Activated naive CD8-positive, alpha-beta T cell treated with anti-CD3 and anti-CD28 coated beads for 36 hours (primary cell): ENCODE measurements around the gene RBMS1. TPM values are rescaled to one million over a fixed set of nuclear protein-coding genes. Genes with fewer than 3 reads are reported as not detected.

Experiments used
- DNase-seq: peaks from one replicate; pipeline ENCODE4 v3.0.0; 2021
- H3K27ac Mint-ChIP-seq: one replicate; pipeline ENCODE4 v1.8.0; 2022; ENCODE audit warnings: mild to moderate bottlenecking, moderate library complexity, mixed read lengths
- H3K27me3 Mint-ChIP-seq: one replicate; pipeline ENCODE4 v1.8.0; 2022; ENCODE audit warnings: mild to moderate bottlenecking, mixed read lengths
- H3K36me3 Mint-ChIP-seq: one replicate; pipeline ENCODE4 v1.8.0; 2021; ENCODE audit warnings: mild to moderate bottlenecking, mixed read lengths
- H3K4me1 Mint-ChIP-seq: one replicate; pipeline ENCODE4 v1.8.0; 2021; ENCODE audit warnings: mixed read lengths
- H3K4me3 Mint-ChIP-seq: one replicate; pipeline ENCODE4 v1.8.0; 2022; ENCODE audit warnings: mild to moderate bottlenecking, moderate library complexity, mixed read lengths
- H3K9me3 Mint-ChIP-seq: one replicate; pipeline ENCODE4 v1.8.0; 2022; ENCODE audit warnings: mixed read lengths
- total RNA-seq, 2 experiments: library from RNA; stranded (reverse); gene quantifications; one replicate each; pipeline ENCODE4 v1.2.3, GENCODE V29; 2021

Gene RBMS1
- total RNA-seq, 2 experiments from 2014 or later, result 39.3 to 39.9 TPM

- H3K4me3 Mint-ChIP-seq, result no peak overlapping the region
- no peak overlapping the region for H3K27ac Mint-ChIP-seq
- H3K27me3 Mint-ChIP-seq, result no peaks in the 10 kb centered on the region
- no peak for DNase-seq
- no peaks in the 10 kb centered on the region for H3K9me3 Mint-ChIP-seq
- peaks cover 63% of the 10 kb centered on the region for H3K4me1 Mint-ChIP-seq
- peaks cover 10% of the 10 kb centered on the region for H3K36me3 Mint-ChIP-seq
Measured at GRCh38 chr2:160381425-160381951, 112.1 kb downstream of the RBMS1 start.

DNA sequence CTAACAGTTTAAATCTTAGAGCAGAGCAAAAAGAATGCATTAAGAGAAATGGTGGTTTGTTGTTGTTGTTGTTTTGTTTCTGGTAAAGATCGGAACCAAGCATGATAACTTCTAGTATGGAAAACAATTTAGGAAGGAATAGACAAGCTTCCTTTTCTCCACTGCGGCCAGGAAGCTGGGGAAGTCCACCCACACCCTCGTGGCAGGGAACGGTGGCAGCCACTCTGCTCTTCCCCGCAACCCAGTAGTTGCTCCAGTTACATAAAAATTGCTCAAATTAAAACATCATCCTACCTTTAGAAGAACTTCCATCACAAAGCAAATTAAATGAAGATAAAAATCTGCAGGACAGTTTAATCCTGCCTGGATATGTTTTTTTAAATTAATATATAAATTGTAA is 113.0 kb downstream of the RBMS1 start:
- Mint-ChIP-seq H3K4me3 (no peak overlapping the region), H3K9me3 (no peaks in the 10 kb centered on the region), H3K27ac (no peak overlapping the region), H3K4me1 (peaks cover 64% of the 10 kb centered on the region), H3K36me3 (peaks cover 10% of the 10 kb centered on the region), H3K27me3 (no peaks in the 10 kb centered on the region)
- no peak for DNase-seq

DNA sequence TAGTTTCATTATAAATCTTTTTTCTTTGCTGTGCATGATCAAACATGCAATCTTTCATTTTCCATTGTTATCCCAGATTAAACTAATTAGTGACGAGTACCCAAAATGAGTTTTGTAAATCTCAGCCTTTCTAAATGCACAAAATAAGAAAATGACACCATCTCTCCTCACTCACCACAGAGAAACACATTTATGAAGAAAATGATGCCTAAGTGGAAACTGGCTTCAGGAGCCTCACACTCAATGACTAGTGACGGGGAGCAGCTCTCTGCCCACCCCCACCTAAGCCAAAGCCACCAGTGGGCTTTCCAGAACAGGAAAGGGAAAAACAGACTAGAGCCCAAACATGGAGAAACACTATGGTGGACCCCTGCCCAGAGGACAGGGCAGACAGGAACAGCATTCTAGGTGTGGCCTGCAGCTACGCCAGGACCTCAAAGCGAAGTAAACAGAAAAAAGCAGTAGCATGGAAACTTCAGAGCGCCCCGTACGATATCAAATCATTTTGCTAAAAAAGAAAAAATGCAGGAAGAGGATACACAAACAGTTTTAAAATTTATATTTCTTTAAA is 113.5 kb downstream of the RBMS1 start:
- Mint-ChIP-seq H3K27ac (no peak overlapping the region), H3K9me3 (no peaks in the 10 kb centered on the region), H3K4me3 (no peak overlapping the region), H3K27me3 (no peaks in the 10 kb centered on the region), H3K4me1 (peaks cover 65% of the 10 kb centered on the region), H3K36me3 (peaks cover 10% of the 10 kb centered on the region)
- no peak for DNase-seq

GRCh38 chr2:160379399-160379798 is 114.2 kb downstream of the RBMS1 start:
- no peak overlapping the region for H3K4me3 Mint-ChIP-seq
- no peaks in the 10 kb centered on the region for H3K27me3 Mint-ChIP-seq
- peaks cover 67% of the 10 kb centered on the region for H3K4me1 Mint-ChIP-seq
- peaks cover 7% of the 10 kb centered on the region for H3K36me3 Mint-ChIP-seq
- DNase-seq, result no peak
- no peaks in the 10 kb centered on the region for H3K9me3 Mint-ChIP-seq
- H3K27ac Mint-ChIP-seq, result no peak overlapping the region

GRCh38 chr2:160377204-160377995 is 116.2 kb downstream of the RBMS1 start:
- Mint-ChIP-seq H3K4me3 (no peak overlapping the region), H3K27ac (no peak overlapping the region), H3K4me1 (peaks cover 80% of the 10 kb centered on the region), H3K9me3 (no peaks in the 10 kb centered on the region), H3K27me3 (no peaks in the 10 kb centered on the region), H3K36me3 (peaks cover 9% of the 10 kb centered on the region)
- DNase-seq, result no peak

GRCh38 chr2:160376576-160376975 is 117.0 kb downstream of the RBMS1 start:
- H3K36me3 Mint-ChIP-seq, result peaks cover 9% of the 10 kb centered on the region
- no peak overlapping the region for H3K4me3 Mint-ChIP-seq
- H3K4me1 Mint-ChIP-seq, result peaks cover 81% of the 10 kb centered on the region
- H3K9me3 Mint-ChIP-seq, result no peaks in the 10 kb centered on the region
- no peaks in the 10 kb centered on the region for H3K27me3 Mint-ChIP-seq
- no peak for DNase-seq
- no peak overlapping the region for H3K27ac Mint-ChIP-seq

- peak overlapping the region; percentile 9 for H3K27ac Mint-ChIP-seq
- H3K36me3 Mint-ChIP-seq, result peaks cover 9% of the 10 kb centered on the region
- DNase-seq, result no peak
- no peak overlapping the region for H3K4me3 Mint-ChIP-seq
- H3K9me3 Mint-ChIP-seq, result no peaks in the 10 kb centered on the region
- H3K4me1 Mint-ChIP-seq, result peaks cover 80% of the 10 kb centered on the region
- no peaks in the 10 kb centered on the region for H3K27me3 Mint-ChIP-seq
Measured at GRCh38 chr2:160375802-160376469, 117.7 kb downstream of the RBMS1 start.

- Mint-ChIP-seq H3K4me3 (no peak overlapping the region), H3K27me3 (no peaks in the 10 kb centered on the region), H3K9me3 (no peaks in the 10 kb centered on the region), H3K36me3 (peaks cover 7% of the 10 kb centered on the region), H3K27ac (no peak overlapping the region), H3K4me1 (peaks cover 78% of the 10 kb centered on the region)
- no peak for DNase-seq
Measured at GRCh38 chr2:160375037-160375436, 118.6 kb downstream of the RBMS1 start.

DNA sequence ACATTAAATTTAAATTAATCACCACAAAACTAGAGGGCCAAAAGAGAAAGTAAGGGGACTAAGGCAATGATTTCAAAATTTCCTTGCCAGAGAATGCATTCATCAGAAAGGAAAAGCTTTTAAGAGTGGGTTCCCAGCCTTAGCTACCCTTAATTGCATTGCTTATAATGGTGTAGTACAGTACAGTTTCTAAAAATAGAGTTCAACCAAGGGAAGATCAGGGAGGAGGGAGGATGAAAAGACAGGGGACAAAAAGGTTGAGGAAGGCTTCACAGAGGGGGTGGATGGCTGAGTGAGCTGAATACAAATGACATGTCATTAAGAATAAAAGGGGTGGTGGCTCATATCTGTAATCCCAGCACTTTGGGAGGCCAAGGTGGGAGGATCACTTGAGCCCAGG is 119.9 kb downstream of the RBMS1 start:
- peaks cover 79% of the 10 kb centered on the region for H3K4me1 Mint-ChIP-seq
- H3K4me3 Mint-ChIP-seq, result peak overlapping the region; percentile 5
- H3K27me3 Mint-ChIP-seq, result no peaks in the 10 kb centered on the region
- H3K36me3 Mint-ChIP-seq, result peaks cover 5% of the 10 kb centered on the region
- H3K9me3 Mint-ChIP-seq, result no peaks in the 10 kb centered on the region
- H3K27ac Mint-ChIP-seq, result peak overlapping the region; percentile 59
- no peak for DNase-seq

DNA sequence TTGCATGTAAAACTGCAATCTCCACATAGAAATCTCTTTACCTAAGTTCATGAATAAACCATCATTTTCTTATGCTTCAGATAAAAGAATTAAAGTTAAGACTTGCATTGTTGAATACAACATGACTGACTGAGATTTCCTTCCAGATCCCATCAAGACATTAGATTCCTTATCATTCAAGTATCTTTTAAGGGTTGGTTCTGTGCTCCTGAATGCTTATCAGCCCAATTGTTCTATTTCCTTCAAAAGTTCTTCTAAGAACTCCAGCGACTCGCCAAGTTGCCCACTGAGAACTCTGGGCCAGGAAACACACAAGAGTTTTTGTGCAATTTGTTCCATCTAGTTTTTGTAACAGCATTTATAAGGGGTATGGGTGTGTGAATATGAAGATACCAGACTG is 120.3 kb downstream of the RBMS1 start:
- Mint-ChIP-seq H3K27me3 (no peaks in the 10 kb centered on the region), H3K4me1 (peaks cover 78% of the 10 kb centered on the region), H3K36me3 (peaks cover 5% of the 10 kb centered on the region), H3K9me3 (no peaks in the 10 kb centered on the region), H3K4me3 (peak overlapping the region; percentile 5), H3K27ac (peak overlapping the region; percentile 59)
- DNase-seq, result no peak

- Mint-ChIP-seq H3K36me3 (peaks cover 5% of the 10 kb centered on the region), H3K27me3 (no peaks in the 10 kb centered on the region), H3K4me3 (no peak overlapping the region), H3K9me3 (no peaks in the 10 kb centered on the region), H3K27ac (peak overlapping the region; percentile 72), H3K4me1 (peaks cover 83% of the 10 kb centered on the region)
- no peak for DNase-seq
Measured at GRCh38 chr2:160372585-160372984, 121.0 kb downstream of the RBMS1 start.

GRCh38 chr2:160372010-160372356 is 121.6 kb downstream of the RBMS1 start:
- no peak overlapping the region for H3K4me3 Mint-ChIP-seq
- no peaks in the 10 kb centered on the region for H3K27me3 Mint-ChIP-seq
- DNase-seq, result no peak
- no peak overlapping the region for H3K27ac Mint-ChIP-seq
- peaks cover 77% of the 10 kb centered on the region for H3K4me1 Mint-ChIP-seq
- H3K36me3 Mint-ChIP-seq, result peaks cover 5% of the 10 kb centered on the region
- no peaks in the 10 kb centered on the region for H3K9me3 Mint-ChIP-seq

GRCh38 chr2:160371251-160372009 is 122.2 kb downstream of the RBMS1 start:
- DNase-seq, result no peak
- Mint-ChIP-seq H3K4me1 (peaks cover 78% of the 10 kb centered on the region), H3K4me3 (no peak overlapping the region), H3K9me3 (no peaks in the 10 kb centered on the region), H3K27ac (no peak overlapping the region), H3K36me3 (peaks cover 6% of the 10 kb centered on the region), H3K27me3 (no peaks in the 10 kb centered on the region)

DNA sequence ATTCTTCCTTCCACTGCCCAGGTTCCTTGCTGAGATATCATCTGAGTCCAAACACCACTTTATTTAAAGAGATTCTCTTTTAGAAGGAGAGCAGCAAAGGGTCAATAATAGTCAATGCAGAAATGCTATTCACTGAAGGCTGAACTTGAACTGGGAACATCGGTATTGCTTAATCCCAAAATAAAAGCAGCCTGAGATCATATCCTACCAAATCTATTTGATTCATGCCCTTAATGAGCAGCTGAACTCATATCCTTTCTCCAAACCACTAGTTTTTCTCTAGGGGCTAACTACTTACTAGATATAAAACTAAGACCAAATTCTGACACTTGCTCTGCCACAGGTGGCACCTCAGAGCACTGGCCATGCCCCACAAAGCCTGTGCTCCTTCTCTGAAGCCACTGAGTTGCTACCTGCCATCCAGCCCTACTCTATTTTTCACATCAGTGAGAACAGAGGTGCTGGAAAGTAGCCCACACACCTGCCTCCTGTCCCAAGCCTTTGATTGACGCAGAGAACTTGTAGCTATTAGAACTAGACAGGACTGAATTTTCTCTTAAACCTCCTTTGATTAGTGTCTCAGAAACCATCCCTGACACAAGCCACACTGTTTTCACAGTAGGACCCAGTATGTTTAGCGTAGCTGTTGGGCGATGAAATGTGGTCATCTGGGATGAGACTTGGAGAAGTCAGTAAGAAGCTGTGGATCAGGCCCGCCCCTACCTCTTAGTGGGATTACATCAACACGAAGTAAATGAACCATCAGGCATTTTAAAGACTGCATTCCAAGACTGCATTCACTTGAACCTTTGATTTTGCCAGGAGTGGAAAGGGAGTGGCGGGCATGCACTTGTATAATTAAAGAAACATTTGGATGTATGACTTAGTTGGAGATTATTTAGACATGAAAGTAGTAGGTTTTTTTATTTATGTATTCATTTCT is 124.3 kb downstream of the RBMS1 start:
- no peak for DNase-seq
- Mint-ChIP-seq H3K4me3 (no peak overlapping the region), H3K36me3 (peaks cover 19% of the 10 kb centered on the region), H3K27me3 (no peaks in the 10 kb centered on the region), H3K9me3 (no peaks in the 10 kb centered on the region), H3K4me1 (peaks cover 71% of the 10 kb centered on the region), H3K27ac (no peak overlapping the region)
